HG02623 (cell line): Measurements from ENCODE around the gene ADAM8.
A peak's percentile ranks its signal among the peaks of the same experiment; 100 is the strongest.

ENCODE experiments used
- ATAC-seq: cut with Tn5 transposase; IDR thresholded peaks from one replicate; pipeline ENCODE4 v1.9.1; 2021; ENCODE audit warnings: moderate library complexity; ENCODE audit not compliant: unreplicated experiment

ADAM8 gene

DNA sequence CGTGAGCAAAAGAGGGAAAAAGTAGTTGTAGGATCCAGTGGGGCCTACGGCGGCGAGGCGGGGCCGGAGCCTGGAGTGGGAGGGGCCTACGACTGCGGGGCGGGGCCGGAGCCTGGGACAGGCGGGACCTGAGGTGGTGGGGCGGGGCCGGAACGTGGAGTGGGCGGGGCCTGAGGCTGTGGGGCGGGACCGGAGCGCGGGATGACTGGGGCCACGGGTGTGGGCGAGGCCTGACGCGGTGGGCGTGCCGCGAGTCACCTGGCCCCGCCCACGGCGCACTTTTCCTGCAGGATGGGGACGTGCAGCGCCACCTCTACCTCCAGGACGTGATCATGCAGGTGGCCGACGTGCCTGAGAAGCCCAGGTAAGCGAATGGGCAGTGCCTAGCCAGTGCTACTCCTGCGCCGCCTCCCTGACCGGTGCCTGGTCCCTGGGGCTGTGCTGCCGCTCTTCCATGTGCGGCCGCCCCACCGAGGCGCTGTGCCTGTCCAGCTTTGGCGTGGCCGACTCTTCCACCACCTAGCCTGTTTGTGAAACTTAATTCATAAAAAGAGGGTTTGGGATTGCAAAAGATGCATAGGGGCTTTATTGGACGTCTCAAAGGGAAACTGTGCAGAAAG is 32.5 kb upstream of the ADAM8 start:
- peak; percentile 65 for ATAC-seq

DNA sequence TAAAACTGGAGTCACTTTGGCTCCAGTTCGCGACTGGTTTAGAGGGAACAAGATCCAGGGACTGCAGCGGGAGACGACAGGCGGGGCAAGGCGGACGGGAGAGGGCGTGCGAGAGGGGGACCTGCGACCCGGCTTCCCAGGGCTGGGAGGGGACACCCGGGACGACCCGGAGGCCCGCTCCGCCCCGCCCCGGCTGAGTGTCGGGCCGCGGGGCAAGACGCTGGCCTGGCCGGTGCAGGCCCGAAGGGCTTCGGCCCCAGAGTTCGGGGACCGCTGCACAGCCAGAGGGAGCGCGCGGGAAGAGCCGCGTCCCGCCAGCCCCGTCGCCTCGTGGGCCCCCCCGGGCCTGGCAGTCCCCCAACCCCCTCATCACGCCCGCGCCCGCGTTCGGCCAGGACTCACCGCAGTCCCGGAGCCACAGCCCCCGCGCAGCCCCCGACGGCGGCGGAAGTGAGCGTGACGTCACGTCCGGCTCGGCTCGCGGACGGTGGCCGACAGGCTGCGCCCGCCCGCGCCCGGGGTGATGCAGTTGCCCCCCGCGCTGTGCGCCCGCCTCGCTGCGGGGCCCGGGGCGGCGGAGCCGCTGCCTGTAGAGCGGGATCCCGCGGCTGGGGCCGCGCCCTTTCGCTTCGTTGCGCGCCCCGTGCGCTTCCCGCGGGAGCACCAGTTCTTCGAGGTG is 31.9 kb upstream of the ADAM8 start, which contains the start of the genes TUBGCP2 and ZNF511:
TUBGCP2 (minus strand) TSS at position 452 of the 679 bp plus-strand sequence. CDS start 5,931 bp downstream, outside the sequence.
ZNF511 (plus strand) TSS at position 494 of the 679 bp plus-strand sequence; CDS start at position 524, 30 bp downstream.
- peak; percentile 70 for ATAC-seq

DNA sequence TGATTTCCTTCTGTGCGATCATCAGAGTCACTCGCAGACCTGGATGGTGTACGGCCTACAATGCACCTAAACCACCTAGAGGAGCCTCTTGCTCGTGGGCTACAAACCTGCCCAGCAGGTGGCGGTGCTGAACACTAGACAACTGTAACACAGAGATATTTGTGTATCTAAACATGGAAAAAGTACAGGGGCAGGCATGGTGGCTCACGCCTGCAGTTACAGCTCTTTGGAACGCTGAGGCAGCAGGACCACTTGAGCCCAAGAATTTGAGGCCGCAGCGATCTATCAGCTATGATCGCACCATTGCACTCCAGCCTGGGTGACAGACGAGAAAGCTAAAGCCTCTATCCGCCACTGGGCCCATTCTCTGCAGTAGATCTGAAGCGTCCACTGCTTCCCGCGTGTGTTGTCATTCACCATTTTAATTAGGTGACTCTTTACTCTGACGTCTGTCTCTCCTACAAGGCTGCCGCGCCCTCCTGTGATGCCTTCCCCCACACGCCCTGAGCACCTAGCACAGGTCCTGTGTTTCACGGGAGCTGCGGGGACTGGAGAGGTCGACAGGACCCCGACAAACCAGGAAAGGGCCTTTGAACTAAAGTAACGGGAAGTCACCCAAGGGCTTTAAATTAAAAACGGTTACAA is 31.2 kb upstream of the ADAM8 start:
- ATAC-seq, result peak; percentile 41

DNA sequence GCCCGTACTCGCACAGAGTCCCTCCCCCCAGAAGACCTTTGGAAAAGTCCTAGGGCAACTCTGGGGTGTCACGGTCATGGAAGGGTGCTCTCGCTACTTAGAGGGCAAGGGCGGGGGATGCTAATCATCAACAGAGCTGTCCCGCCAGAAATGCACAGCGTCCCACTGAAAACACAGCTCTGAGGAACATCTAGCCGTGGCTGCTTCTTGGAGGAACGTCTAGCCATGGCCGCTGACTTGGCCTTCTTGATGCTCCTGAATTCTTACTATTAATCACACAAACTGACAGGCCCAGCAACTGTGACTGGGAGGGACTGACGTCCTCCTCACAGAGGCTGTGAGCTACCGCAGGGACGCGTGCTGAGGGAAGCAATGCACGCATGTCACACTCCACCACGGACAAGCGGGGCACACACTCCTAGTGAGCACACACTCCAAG is 30.3 kb upstream of the ADAM8 start:
- no peak for ATAC-seq

DNA sequence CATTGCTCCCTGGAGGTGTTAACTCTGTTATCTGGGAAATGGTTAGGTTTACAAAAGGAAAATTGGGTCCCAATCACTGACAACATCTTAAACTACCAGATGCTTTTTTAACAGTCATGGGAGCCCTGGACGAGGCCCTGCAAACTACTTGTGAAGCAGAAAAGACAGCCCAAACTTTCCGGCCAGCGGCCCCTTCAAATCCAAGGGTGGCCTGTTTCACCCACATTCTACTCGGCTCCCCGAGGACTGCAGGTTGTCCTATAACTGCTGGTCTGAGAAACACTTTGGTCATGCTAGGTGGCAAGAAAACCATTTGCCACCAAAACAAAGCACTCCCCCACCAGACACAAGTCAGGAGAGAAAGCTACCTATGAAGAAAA is 29.4 kb upstream of the ADAM8 start:
- ATAC-seq, result no peak

DNA sequence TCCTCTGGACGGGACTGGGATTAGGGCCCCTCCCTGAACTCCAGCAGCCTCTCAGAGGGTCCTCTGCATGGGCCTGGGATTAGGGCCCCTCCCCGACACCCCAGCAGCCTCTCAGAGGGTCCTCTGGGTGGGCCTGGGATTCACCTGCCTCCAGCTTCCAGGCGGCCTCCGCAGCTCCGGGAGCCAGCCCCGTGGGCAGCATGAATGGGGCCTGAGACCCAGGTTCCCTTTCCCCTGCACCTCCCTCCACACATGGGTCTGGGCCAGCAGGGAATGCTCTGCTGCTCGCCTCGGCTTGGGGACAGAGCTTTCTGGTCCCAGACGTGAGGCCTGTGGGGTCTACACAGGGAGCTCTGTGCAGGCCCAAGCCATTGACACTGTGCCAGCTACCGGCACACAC is 26.5 kb upstream of the ADAM8 start:
- ATAC-seq, result no peak

DNA sequence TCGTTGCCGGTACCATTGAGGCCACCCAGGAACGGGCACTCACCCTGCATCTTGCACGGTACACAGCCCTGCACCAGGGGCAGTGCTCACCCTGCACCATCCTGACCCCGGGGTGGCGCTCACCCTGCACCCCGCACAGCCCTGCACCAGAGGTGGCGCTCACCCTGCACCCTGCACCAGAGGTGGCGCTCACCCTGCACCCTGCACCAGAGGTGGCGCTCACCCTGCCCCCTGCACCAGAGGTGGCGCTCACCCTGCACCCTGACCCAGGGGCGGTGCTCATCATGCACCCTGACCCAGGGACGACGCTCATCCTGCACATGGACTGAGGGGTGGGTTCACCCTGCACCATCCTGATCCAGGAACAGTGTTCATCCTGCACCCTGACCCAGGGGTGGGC is 25.6 kb upstream of the ADAM8 start:
- no peak for ATAC-seq

DNA sequence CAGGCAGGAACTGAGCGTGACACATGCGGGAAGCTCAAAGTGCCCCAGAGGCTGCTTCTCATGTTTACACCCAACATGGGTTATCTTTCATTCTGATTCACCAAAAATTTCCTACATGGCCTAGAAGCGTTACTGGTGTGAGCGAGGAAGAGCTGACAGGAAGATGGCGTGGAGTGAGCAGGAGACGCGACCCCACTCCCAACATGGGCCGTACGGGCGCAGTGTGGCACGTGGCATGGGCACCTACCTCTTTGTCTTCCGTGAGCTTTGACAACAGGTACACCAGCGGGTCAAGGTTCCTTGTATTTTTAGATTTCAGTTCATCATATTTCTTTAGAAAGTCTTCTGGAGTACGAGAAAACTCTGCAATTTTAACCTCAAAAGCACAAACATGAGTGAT is 23.1 kb upstream of the ADAM8 start:
- no peak for ATAC-seq

DNA sequence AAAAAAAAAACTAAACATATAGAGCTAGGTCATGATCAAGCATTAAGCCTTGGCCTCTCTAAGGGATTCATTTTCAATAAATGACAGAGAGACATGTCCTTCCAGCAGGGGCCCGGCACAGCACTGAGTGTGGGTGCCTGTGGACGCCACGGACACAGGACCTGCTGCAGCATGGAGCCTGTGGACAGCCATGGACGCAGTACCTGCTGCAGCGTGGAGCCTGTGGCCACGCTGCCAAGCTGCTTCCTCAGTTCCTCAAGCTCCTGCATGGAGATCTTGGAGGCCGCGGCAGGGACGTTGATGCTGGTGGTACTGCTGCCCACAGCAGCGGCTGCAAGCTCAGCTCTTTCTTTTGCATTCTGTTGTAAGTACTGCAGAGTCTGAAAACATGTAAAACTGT is 22.6 kb upstream of the ADAM8 start:
- no peak for ATAC-seq

DNA sequence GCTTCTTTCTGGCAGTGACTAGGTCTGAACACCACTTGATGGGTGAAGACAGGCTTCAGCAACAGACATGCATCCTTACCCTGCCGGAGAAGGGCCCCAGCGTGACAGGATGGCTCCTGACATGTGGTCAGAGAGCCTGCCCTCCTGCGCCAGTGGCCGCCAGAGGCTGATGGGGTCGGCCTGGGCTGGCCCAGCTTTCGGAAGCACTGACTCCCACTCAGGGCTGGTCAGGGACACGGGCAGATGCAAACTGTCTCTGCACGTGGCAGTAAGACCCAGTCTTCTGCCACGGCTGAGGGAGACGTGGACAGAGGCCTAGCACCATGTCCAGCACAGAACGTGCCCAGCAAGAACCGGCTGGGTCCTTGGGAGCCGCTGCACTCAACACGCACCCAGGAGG is 21.8 kb upstream of the ADAM8 start:
- no peak for ATAC-seq

DNA sequence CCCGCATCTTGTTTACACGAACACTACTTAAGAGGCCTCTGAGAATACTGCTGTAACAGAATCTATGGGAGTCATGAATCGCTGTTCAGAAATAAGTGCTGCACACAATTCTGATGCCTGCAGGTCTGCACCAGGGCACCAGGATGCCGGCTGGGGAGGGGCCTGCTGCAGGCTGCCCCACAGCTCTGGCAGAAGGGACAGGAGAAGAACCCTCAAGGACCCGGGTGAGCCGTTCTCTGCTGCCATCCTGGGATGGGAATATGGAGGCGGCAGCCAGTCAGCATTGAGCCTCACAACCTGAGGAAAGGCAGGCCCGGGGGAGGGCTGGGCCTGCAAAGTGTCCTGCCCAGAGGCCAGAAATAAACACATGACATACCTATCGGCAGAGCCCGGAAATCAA is 20.8 kb upstream of the ADAM8 start:
- ATAC-seq, result no peak

DNA sequence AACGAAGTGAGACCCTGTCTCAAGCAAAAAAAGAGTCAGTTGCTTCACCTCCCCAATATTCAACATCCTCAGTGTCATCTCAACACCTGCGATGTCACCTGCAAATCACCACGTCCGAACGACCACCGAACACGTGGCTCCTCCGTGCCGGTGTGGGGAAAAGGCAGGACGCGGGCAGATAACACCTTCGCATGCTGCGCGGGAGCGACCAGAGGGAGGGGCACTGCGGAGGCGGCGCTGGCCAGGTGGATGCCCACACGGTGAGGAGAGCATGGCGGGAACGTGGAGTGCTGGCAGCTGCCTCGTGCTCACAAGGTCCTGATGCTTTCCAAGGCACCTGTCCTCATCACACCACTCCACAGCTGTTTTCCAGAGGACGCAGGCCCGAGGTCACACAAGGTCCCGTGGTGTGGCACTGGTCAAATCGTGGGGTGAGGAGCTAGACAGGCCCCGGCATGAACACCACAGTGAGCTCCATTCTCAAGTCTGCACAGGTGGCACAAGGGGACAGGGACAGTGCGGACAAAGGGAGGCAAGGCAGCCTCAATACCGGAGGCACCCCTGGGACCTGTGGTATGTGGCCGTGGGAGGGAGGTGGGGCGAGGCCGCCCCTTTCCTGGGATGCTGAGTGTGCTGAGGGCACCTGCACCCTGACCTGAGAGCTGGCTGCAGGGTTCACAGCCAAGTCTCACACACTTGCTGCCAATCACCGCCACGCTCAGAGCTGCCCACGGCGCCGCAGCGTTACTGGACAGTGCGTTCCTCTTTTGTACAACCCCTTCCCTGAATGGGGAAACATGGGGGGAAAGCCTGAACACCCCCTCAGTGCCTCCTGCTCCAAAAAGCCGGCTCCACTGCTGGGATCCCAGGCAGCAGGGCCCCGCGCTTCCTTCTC is 19.0 kb upstream of the ADAM8 start:
- ATAC-seq, result no peak

DNA sequence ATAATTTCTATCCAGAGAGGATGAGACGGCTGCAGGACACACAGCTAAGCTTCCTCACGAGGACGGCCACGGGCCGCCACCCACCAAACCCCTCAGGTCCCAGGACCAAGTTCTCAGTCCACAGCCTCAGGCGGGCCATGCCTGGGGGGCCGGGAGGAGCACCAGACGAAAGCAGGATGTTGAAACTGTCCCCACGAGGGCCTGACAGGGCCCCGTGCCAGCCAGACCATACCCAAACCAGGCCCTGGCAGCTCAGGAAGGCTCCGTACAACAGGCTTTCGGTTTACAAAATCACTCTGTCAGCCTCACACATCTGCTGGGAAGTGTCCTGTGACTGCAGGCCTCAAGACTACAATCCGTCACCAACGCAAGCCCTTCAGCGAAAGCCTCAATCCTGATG is 17.5 kb upstream of the ADAM8 start:
- ATAC-seq, result no peak

DNA sequence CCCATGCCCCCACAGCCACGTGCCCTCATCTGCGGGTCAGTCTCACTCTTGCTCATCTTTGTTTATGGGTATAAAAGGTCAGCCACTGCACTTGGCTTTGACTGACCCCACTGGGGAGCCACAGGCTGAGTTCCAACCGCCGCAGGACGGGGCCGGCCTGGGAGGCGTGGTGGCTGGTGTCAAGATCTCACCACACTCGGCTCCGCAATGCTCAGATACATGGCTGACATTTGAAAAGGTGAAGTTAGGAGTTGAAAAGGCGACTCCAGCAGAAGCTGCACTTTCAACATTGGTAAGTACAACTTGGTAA is 17.1 kb upstream of the ADAM8 start:
- ATAC-seq, result no peak

DNA sequence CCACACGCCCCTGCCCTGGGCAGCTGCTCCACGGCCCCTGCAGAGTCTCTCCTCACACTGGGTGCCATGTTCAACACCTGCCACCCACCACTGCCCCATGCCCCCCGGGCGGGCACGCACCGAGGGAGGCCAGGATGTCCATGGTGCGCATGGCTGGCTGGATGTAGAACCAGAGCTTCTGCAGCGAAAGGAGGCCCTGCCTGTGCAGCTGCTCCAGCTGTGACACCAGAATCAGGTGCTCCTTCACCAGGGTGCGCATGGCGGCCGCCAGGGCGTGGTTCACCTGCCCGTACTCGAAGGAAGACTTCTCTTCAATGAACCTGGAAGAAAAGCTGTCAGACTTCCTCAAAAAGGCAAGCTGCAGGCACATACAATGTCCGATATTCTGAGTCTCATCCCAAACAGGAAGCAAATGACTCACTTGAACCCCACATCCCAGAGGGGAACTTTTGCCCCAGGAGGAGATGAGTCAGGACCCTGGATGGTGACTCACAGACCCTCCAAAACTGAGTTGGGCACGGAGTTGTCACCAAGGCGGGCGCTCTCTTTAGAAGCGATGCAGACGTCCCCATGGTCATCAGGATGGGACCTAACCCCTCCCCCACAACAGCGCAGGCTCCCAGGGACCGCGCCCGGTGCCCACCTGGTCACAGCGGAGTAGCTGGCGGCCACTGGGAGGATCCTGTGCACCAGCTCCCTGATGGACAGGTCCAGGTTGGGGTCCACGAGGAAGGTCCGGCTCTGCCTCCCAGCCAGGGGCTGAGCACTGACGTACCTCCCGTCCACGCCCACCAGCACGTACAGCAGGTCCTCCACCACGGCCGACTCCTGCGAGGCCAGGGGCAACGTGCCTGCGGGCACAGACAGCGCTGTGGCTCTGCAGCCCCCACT is 16.5 kb upstream of the ADAM8 start:
- ATAC-seq, result no peak

DNA sequence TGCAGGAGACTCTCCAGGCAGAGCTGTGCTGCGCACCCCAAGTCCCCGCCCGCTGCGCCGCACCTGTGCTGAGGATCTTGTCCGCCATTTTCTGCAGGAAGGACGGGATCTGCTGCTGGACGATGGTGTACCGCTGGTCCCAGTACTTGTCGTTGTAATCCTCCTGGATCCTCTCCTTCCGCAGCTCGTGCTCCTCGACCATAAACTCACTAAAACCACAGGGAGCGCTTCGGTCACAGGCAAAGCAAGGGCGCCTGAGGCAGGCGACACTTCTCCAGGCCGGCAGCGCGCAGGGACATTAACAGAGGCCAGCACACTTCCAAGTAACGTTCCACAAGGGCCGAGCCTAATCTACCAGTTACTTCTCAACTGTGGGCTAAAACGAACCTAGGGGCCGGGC is 13.1 kb upstream of the ADAM8 start:
- no peak for ATAC-seq

DNA sequence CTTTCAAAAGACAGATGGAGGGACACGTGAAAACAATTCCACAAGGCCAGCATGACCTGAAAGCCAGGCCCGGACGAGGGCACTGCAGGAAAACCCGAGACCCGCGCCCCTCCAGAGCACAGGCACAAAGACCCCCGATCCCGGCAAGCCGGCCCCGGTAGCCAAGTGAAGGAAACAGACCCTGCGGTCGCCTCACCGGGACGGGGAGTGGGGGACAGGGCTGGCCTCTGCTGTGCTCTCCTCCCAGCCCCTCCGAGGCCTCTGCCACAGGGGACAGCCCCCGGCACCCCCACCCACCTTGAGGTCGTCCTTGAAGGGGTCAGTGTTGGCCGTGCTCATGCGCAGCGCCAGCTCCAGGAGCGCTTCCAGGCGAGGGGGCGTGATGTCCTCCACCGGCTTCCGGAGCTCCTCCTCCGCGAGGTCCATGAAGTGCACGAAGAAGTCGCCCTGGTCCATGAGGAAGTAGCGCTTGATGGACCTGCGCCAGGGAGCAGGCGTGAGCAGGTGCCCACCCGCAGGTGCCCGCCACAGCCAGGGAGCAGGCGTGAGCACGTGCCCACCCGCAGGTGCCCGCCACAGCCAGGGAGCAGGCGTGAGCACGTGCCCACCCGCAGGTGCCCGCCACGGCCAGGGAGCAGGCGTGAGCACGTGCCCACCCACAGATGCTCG is 11.3 kb upstream of the ADAM8 start:
- no peak for ATAC-seq

DNA sequence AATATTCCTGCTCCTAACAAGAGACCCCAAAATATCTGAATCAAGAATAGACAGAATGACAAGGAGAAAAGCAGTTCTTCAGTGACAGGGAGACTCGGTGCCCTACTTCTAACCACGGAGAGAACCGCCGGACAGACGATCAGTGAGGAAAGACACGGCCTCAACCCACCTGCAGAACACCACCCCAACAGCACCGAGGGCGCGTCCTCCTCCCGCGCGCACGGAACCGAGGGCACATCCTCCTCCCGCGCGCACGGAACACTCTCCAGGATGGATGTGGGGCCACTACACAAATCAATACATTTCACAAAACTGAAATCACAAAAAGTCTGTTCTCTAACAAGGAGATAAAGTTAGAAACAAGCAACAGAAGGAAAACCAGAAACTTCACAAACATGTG is 9.7 kb upstream of the ADAM8 start:
- ATAC-seq, result no peak

DNA sequence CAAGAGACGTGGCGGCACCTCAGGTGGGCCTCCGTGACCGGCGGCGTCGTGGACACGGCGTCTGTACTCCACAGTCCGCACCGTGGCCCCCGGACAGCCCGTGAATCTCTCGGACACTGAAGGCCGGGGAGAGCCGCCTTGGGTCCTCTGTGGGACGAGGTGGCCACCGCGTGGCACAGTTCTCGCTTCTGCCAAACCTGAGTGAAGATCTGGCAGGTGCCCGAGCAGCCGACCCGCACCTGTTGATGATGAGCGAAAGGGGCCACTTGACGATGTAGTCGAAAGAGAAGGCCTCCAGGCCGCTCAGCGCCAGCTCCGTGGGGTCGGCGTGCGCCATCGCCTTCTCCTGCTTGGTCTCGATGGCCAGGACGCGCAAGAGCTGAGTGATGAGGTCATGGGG is 8.5 kb upstream of the ADAM8 start:
- no peak for ATAC-seq

DNA sequence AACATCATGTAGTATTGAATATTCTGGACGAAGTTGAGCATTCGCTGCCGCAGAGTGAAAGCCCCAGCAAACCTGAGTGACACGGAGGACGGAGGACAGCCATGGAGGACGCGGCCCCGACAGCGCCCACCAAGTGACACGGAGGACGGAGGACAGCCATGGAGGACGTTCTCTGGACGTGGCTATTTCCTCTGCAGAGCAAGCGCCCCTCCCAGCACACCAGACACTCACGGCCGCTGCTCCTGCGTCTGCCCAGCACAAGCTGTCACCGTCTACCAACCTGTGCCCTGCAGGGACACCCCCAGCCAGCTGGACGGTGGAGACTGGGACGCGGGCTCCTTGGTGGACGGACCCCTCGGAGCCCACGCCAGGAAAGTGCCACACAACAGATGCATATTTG is 7.3 kb upstream of the ADAM8 start:
- ATAC-seq, result no peak
